UCSD-AML1 (cell line): ENCODE measurements around the gene STS.

ENCODE experiments used
- DNase-seq: peaks from one replicate; lab custom pipeline; 2025; ENCODE audit not compliant: unreplicated experiment; lab: John Stamatoyannopoulos, UW

Gene STS

DNA sequence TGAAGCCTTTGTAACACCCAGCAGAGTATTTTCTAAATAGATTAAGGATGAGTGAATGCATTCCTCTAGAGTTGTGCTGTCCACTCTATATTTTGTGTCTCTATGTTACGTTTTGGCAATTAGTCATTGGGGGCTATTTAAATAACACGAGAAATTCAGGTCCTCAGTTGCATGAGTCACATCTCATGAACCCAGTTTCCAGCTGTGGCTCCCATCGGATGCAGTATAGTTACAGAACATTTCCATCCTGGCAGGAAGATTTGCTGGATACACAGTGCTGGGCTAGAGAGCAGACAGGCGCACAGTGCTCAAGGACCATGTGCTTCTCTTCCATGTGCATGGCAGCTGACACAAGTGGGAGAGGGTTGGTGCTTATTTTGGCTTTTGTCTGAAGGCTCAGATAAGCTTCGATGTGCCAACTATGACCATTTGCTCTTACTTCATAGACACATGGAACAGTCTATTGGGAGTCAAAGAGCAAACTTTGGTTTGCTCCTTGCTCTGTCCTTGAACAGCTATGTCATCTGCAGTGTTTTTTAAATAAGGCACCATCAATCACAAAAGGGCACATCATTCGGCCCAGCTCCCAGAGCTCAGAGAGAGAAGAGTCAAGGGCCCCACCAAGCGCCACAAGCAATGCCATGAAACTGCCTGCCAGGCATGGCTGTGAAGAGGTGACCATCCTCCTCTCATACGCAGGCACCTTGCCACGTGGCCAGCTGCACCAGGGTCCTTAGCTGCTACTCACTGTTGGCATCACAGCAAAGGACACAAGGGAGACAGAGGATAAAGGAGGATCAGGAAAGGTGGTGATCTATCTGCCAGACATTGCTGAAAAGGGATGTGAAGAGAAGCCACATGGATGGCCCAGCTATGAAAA, 8.1 kb upstream of the STS start:
- DNase-seq = no peak

- no peak for DNase-seq
Observed at GRCh38 chrX:7143076-7143475, 4.4 kb upstream of the STS start.

- no peak for DNase-seq
Observed at GRCh38 chrX:7143941-7144525, 3.5 kb upstream of the STS start.

GRCh38 chrX:7145454-7145853, 2.1 kb upstream of the STS start:
- DNase-seq = no peak

DNA sequence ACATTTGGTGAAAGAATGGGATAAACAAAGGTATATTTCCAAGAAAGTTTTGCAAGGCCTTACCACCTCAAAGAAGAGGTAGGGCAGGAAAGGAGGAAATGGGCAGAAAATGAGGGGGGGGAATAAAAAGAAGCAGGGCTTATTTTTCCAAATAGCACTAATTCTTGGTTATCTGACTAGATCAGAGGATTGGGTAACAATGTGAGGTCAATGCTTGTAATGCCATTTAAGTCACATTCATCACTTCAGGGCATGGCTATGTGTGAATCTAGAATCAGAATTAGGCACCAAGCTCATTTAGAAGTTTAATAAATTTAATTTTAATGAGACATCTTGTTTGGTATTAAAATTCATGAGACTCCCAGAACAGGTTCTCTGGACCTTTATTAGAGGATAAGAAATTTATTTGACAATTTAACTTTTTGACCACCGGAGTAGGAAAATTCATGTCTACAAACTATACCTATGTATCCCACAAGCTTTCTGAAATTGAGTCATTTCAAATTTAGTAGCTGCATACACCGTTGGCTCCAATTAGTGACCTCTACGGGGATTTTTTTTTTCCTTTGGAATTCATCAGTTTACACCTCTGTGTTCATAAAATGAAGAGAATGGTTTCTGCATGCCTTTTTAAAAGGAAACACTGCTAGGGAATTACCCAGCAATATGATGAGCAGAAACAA, 1.4 kb upstream of the STS start:
- no peak for DNase-seq

GRCh38 chrX:7146703-7147412, 654 bp upstream of the STS start:
- DNase-seq = no peak

DNA sequence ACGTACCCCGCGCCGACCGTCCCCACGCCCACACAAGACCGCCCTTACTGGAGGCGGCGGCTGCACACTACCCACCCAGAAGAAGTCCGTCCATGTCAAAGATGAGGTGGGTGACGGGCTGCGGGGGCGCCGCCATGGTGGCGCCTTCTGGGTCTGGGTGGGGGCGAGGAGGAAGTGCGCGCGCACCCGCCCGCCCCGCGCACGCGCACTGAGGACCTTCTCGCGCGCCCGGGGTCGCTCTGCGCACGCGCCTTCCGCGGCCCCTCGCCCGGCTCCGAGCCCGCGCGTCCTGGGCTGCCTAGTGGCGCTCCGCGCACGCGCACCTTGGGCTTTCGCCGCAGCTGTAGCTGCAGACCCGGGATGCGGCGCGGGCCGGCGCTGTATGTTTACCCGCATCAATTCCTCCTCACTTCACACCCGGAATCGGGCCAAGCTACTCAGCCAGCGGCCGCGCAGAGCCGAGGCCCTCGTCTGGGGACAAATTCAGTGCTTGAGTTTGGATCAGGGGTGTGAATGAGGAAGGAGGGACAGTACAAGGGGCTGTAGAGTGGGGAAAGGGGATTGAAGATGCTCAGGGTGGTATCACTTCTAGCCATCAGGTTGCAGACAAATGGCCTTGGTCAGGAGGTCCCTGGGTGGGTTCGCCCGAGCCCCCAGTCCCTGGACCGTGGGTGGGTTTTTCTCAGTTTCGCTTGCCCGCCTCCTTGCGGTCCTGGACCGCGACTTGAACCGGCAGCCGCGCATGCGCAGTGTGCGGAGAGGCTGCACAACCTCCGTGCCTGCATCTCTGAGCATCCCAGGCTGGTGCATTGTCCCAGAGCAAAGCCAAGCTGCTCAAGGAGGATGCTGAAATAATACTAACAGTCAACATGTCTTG, 704 bp downstream of the STS start, which contains the start of gene PUDP:
TSS of gene PUDP (minus strand) at position 176 of the 877 bp plus-strand sequence. CDS start at position 136, 40 bp downstream.
- DNase-seq = peak; percentile 92

DNA sequence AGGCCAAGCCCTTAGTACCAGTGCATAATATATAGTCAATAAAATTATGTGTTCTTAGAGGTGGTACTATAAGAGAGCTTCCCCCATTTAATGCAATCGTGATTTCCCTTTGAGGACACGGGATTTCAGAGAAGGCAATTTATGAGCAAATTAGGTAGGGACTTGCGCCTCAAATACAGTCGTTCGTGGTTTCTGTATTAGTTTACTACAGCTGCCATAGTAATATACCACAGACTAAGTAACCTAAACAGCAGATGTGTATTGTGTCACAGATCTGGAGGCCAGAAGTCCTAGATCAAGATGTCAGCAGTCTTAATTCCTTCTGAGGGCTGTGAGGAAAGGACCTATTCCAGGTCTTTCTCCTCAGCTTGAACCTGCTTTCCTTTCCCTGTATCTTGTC, 1.9 kb downstream of the STS start:
- no peak for DNase-seq

DNA sequence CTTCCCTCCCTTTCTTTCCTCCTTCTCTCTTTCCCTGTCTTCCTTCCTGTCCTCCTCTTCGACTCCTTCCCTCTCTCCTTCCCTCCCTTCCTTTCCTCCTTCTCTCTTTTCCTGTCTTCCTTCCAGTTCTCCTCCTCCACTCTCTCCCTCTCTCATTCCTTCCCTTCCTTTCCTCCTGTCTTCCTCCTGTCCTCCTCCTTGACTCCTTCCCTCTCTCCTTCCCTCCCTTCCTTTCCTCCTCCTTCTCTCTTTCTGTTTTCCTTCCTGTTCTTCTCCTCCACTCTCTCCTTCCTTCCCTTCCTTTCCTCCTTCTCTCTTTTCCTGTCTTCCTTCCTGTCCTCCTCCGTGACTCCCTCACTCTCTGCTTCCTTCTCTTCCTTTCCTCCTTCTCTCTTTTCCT, 5.7 kb downstream of the STS start:
- DNase-seq = no peak

DNA sequence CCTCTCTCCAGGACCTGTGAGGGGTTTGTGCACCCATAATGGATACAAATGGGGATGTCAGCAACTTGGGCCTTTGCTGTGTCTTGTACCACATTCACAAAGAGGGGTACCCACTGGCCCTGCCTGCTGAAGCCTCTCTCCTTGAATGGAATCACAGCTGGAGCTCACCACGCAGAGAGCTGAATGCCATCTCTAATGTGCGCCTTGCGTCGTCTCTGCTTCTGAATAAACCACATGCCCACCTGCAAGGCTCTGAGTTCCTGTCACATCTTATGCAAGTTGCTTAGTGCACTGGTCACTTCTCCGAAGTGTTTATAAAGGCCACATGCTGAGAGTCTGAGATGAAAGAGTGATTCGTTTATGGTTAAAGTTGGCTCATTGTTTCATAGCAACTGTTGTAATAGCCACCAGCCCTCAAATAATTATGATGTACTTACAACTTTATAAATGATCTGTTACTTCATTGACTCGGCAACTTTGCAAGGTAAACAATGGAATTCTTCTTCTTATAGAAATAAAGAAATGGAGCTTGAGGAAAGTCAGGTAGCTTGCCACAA, 6.6 kb downstream of the STS start:
- no peak for DNase-seq

- DNase-seq = no peak
Observed at GRCh38 chrX:7155163-7155562, 7.7 kb downstream of the STS start.

GRCh38 chrX:7156879-7157278, 9.4 kb downstream of the STS start:
- no peak for DNase-seq

DNA sequence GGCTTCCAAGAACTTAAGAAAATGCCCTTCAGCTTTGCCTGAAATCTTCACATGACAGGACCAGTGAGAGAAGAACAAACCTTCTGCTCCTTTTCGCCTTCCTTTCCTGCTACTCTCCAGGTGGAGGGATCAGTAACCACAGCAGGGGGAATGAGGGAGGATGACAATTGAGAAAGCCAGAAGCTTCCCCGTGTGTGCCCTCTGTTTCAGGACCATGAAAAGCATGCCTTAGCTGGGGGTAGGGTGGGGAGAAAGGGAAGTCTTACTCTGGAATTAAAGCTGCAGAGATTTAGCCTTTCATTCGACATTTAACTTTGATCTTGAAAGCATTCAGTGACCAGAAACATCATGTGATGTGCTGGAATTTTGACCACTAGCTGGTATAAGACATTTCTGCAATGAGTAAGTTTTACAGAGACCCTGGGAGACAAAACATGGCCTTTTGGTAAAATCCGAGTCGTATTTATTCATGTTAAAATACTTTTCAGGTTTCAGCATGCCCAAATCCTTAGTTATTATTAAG, 11.0 kb downstream of the STS start:
- DNase-seq = no peak

GRCh38 chrX:7159149-7159861, 11.8 kb downstream of the STS start:
- DNase-seq = no peak

- no peak for DNase-seq
Observed at GRCh38 chrX:7163146-7163677, 15.7 kb downstream of the STS start.

DNA sequence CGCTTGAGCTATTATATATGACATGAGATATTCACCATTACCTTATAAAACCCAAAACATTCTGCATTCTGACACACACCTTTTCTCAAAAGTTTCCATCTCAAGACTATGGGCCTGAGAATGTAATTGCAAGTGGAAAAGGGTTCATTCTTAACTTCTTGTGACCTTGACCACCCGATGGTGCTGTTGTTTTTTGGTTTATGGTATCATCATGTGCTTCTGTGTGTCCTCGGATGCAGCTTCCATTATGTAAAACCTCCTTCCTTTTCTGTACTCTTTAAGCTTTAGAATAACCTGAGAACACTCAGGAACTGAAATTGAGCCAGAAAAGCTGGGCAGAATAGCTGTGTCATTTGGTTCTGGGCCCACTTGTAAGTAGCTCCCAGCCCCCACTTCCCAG, 16.7 kb downstream of the STS start:
- DNase-seq = no peak

DNA sequence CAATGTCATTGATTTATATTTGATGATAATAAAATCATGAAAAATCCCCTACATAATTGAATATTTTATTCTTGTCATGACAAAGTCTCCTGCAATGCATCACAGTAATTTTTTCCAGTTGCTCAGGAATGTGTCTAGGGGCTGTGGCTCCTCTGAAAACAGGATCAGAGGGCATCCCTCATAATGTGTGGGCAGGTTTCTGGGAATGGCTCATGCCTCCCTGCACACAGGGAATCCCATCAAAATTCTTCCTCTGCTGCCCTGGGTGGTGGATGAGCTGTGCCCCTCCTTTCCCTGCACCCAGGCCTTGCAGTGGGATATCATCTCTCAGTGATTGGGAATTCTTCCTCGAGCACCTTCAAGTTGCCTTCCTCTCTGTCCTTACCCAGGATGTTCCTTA, 20.9 kb downstream of the STS start:
- DNase-seq = no peak

- DNase-seq = no peak
Observed at GRCh38 chrX:7169627-7170026, 22.1 kb downstream of the STS start.

GRCh38 chrX:7170898-7171297, 23.4 kb downstream of the STS start:
- peak; percentile 23 for DNase-seq
